GM18526 (cell line): ENCODE results near the gene SLK.

Experiments used
- POLR2A ChIP-seq: IDR thresholded peaks from 3 replicates; pipeline ENCODE4 v1.6.1; 2011; ENCODE audit not compliant: insufficient read length; ENCODE audit errors: extremely low read depth

Gene SLK

GRCh38 chr10:104069613-104070012 is 102.7 kb downstream of the SLK start:
- no peak for TF ChIP-seq POLR2A

GRCh38 chr10:104072786-104073185 is 105.8 kb downstream of the SLK start:
- TF ChIP-seq POLR2A: no peak

- TF ChIP-seq POLR2A: no peak
Observed at GRCh38 chr10:104074505-104074904, 107.6 kb downstream of the SLK start.

- no peak for TF ChIP-seq POLR2A
Observed at GRCh38 chr10:104076743-104077160, 109.8 kb downstream of the SLK start.

GRCh38 chr10:104077247-104077646 is 110.3 kb downstream of the SLK start:
- no peak for TF ChIP-seq POLR2A

- no peak for TF ChIP-seq POLR2A
Observed at GRCh38 chr10:104077663-104078151, 110.8 kb downstream of the SLK start.
